Kidney glomerular epithelial cell (primary cell): ENCODE results near the gene PRKN.
"Not testable (repeated sequence)": the region's sequence is repeated elsewhere in the genome, so short reads cannot be mapped to it uniquely, and the experiment has no call there.

Experiments
- DNase-seq: peaks from one replicate; lab custom pipeline; 2025; lab: John Stamatoyannopoulos, UW

The PRKN gene

GRCh38 chr6:162442687-162443086 lies 284.9 kb downstream of the PRKN start:
- DNase-seq, result no peak

DNA sequence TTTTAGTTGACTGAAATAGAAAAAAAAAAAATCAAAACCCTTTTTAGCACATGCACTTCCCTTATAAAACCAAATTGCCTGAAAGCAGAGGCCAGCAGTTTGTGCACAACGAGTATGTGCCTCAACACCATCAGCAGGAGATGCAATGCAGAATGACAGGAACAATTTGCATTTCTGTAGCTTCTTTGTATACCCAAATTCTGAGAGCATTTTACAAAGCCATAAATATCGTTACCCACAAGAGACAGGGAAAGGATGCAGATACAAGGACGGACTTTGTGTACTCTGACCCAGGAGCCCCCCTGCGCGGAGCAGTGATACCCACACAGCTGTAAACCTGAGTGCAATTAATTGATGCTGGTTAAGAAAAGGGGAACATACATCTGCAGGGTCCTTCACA lies 285.6 kb downstream of the PRKN start:
- no peak for DNase-seq

DNA sequence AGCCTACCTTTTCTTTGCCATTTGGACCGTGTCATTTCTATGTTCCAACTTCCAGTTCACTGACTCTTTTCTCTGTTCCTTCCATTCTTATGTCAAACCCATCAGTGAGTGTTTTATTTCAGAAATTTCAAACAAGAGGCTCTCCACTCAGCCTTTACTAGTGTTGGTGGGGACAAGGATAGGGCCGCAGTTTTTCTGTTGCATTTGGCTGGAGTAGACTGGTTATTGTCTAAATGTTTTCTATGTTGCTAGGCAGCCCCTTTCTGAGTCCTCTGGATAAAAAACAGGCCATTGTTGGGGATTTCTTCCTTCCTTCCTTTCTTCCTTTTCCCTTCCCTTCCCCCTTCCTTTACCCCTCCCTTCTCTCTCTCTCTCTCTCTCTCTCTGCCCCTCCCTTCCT lies 288.6 kb downstream of the PRKN start:
- DNase-seq, result no peak

GRCh38 chr6:162435071-162435470 lies 292.5 kb downstream of the PRKN start:
- no peak for DNase-seq

GRCh38 chr6:162421004-162421403 lies 306.6 kb downstream of the PRKN start:
- no peak for DNase-seq

GRCh38 chr6:162416831-162417537 lies 310.6 kb downstream of the PRKN start:
- DNase-seq, result no peak

- DNase-seq, result no peak
These were observed 311.3 kb downstream of the PRKN start for GRCh38 chr6:162416307-162416706.

DNA sequence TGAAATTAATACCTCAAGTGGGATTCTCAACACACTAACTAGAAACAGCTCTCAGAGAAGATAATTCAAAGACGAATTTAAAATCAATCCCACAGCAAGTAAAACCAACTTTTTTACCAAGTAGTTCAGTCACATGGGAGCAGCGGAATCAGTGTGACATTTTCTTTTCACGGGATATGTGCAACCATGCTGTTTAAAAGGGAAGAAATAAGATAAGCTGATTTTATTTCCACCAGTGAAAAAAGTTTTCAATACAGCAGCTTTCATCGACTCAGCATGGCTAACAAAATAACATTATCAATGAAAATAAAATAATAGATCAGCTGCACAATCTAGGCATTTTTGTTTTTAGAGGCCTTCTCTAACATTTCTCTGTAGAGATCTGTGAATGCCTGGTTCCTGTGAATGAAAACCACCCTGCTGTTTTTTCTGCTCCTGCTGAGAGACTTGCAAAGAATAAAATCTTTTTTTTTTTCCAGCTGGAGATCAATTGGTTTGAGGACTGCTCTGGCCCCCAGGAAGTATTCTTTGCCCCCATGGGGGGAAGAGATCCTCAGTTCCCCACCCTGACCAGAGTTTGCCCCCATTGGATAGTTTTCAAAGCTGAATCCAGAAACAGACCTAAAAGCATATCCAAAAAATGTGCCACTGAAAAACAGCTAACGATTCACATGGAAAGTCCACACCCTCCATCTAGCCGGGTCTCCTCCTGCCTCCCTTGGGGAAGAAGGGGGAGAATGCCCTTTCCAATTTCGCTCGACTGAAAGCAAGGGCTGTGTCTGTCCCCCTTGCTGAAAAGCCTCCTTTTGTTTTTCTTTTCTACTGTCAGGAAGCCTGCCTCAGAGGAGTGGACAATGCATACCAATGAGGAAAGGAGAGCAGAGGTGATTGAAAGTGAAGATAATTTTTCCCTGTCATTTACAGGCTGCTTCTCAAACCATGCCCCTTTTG lies 317.6 kb downstream of the PRKN start:
- no peak for DNase-seq

DNA sequence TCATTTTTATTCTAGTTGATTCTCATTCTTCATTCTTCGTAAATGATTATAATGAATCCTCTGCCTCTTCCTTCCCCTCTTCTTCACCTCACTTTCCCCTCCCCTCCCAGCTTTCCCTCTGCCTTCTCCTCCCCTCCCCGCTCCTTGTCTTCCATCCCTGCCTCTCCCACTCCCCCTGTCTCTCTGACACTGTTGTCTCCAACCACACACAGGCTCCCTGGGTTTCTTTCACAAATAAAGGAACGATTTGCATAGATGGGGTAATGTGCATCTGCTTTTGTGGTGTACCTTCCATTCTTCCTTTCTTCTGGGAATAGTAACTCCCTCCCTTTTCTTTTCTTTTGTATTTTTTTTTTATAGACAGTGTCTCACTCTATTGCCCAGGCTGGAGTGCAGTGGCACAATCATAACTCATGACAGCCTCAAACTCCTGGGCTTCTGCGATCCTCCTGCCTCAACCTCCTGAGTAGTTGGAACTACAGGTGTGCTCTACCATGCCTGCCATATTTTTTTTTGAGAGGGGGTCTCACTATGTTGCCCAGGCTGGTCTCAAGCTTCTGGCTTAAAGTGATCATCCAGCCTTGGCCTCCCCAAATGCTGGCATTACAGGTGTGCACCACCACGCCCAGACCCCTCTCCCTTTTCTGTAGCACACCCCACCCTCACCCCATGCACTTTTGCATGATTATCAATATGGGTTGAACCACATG lies 318.6 kb downstream of the PRKN start:
- no peak for DNase-seq

- DNase-seq, result no peak
These were observed 322.6 kb downstream of the PRKN start for GRCh38 chr6:162404951-162405350.

DNA sequence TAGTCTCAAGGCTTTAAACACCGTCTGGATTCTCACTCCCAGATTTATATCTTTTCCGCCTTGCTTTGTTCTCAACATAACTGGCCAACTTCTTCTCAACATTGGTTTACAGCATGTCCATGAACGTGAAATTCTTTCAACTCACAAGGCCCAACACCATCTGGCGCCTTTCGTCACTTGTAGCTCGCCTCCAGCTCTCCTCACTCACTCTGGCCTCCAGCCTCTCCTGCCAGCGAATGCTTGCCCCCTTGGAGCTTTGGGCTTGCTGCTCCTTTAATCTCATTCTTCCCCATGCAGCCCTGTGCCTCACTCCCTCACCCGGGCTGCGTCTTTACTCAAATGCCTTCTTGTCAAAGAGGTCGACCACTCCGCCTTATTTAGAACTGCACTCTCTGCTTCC lies 324.5 kb downstream of the PRKN start:
- DNase-seq, result no peak

- no peak for DNase-seq
These were observed 332.4 kb downstream of the PRKN start for GRCh38 chr6:162395181-162395580.

- not testable (repeated sequence) for DNase-seq
These were observed 336.4 kb downstream of the PRKN start for GRCh38 chr6:162390961-162391811.

- peak; percentile 15 for DNase-seq
These were observed 338.1 kb downstream of the PRKN start for GRCh38 chr6:162389343-162390085.

DNA sequence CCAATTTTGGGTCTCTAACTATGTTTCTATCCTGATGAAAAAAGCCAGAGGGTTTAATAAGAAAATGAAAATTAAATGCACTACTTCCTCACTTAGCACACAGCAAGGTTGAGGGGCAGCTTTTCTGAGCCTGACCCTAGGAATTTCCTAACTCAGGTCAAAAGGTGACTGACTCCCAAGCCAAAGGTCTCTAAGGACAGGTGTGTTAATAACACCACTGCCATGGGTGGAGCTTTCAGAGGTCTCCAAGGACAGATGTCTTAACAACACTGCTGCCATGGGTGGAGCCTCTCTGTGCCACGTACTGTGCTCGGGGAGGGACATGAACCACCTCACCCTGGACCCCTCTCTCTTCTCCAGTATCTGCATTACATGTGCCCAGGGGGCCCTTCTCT lies 339.2 kb downstream of the PRKN start:
- no peak for DNase-seq

DNA sequence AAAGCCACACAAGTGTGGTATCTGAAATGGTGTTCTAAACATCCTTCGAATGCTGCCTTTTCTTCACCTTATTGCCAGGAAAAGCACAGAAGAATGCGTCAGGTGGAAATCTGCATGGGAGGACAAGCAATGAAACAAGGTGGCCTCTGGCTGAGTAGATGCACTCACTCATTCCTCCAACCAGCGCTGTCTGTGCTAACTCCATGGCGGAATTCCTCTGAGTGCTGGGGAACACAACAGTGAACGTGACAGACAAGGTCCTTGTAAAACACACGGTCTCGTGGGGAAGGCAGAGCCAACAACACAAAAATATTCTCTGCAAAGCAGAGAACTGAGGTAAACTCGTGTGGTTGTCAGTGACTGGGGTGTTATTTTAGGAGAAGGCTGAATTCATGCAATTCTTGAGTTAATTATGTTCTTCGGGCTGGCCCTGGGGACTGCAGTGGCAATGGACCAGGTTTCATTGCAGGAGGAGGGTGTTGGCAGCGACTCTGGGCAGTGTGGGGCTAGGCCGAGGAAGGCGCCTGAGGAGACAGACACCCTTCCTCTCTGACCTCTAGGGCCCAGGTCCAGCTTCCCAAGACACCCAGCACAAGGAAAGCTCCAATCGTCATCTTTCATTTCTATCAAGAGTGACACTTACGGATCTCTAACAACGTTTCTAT lies 339.7 kb downstream of the PRKN start:
- no peak for DNase-seq

GRCh38 chr6:162385980-162386379 lies 341.6 kb downstream of the PRKN start:
- DNase-seq, result no peak

DNA sequence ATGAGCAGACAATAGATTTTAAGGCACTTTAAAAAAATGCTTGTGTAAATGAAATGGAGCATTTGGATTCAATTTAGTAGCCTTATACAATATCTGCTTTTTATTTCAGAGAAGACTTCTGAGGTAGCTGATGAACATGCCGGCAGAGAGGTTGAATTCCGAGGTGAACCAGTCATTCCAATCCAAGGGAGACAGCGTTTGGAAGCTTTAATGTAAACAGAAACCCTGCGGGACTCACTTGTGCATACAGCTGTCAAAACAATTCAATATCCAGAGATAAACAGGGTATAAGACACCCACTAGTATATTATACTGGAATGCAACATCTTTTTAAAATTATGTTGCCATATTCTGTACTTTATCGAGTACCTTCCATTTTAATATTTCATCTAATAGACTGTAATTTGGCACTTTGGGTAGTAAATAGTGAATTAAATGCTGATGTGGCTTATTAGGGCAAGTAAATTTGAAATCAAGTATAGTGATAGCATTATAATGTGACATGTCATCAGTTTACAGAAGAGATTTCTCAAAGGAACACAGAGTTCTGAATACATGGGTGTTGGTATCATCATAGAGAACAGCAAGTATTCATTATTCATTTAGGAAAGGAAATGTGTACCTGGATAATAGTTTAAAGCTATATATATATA lies 347.7 kb downstream of the PRKN start:
- no peak for DNase-seq

DNA sequence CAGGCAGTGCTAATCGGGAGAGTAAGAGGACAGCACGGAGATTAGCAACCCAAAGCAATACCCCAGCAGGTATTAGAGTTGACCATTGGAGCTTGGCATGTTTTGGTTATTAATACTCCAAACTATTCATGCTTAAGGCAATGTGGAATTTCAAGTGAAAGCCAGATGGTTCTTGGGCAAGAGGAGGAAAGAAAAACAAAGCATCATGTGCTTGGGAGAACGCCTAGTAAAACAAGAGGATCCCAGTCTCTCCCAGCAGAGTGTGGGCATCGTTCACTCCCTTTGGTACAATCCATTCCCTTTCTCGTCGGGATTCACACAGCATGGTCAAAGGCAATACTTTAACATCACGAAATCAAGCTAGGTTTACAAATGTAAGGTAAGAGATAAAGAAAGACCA lies 349.8 kb downstream of the PRKN start:
- peak; percentile 46 for DNase-seq

DNA sequence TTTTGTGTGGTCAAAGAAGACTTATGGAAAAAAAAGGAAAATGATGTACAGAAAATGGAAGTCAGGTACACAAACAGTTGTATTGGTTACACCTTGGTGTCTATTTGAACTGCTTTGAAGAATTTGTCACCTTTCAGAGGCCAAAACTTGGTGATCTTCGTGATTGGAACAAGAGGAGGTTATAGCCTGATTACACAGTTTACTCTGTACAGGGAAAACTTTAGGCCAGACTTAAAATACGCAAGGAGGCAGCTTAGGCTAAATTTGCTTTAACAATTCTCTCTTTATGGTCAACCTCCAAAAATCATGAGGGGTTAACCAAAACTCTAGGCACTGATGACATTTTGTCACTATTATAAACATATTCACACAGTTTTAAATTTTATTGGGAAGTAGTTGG lies 353.7 kb downstream of the PRKN start:
- DNase-seq, result no peak
